HG02943 (cell line): Measurements from ENCODE around the gene NARF.

Experiments
- ATAC-seq: cut with Tn5 transposase; IDR thresholded peaks from one replicate; pipeline ENCODE4 v1.9.1; 2021; ENCODE audit warnings: mild to moderate bottlenecking, low read depth, moderate library complexity; ENCODE audit not compliant: unreplicated experiment

The NARF gene

GRCh38 chr17:82470065-82470464, 11.5 kb downstream of the NARF start:
- ATAC-seq: no peak

- no peak for ATAC-seq
Observed at GRCh38 chr17:82474223-82475010, 15.9 kb downstream of the NARF start.

DNA sequence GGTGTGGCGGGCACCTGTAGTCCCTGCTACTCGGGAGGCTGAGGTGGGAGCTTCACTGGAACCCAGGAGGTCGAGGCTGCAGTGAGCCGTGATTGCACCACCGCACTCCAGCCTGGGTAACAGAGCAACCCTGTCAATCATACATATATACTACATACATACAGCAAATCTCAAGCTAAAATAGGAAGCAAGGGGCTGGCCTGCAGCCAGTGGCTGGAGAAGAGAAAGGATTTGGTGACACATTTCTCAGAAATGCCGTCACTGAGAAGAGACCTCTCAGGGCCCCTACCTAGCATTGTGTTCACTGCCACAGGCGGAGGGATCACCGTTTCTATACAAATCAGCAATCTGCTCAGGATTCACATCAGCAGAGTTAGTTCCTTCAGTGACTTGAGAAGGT, 16.9 kb downstream of the NARF start:
- no peak for ATAC-seq

DNA sequence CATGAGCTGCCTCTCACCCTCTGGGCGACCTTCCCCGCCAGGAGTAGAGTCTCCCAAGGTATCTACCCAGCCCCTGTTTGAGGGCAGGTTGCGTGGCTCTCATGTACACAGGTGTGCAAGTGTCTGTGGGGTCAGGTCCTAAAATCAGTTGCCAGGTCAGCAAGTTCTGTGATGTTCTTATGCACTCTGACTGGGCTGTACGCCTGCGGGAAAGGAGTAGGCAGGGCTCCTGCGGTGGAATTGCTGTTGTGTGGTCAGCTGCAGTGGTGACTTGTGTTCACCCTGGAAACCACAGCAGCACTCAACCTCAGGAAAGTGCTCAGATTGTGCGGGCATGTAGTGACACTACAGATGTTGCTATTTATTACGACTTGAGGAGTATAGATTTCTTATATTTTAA, 19.4 kb downstream of the NARF start:
- no peak for ATAC-seq

- no peak for ATAC-seq
Observed at GRCh38 chr17:82479602-82480001, 21.1 kb downstream of the NARF start.

GRCh38 chr17:82480318-82480717, 21.8 kb downstream of the NARF start:
- ATAC-seq: no peak

DNA sequence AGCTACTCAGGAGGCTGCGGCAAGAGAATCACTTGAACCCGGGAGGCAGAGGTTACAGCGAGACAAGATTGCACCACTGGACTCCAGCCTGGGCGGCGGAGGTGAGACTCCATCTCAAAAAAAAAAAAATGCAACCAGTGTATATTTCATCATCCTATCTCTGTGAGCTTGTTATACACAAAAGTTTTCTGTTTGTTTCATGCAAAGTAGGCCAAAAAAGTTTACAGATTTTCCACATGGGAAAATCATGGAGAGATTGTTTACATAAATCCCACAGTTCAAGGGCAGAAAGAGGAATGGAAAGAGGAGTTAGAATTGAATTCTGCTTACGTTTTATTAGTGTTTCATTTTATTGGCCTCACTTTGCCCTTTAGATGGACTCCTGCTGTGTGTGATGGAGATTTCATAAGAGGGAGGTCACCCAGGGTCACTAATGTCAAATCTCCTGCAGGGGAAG, 24.7 kb downstream of the NARF start:
- no peak for ATAC-seq

GRCh38 chr17:82483836-82484235, 25.3 kb downstream of the NARF start:
- no peak for ATAC-seq

GRCh38 chr17:82486231-82487094, 27.9 kb downstream of the NARF start:
- no peak for ATAC-seq

GRCh38 chr17:82487910-82488309, 29.4 kb downstream of the NARF start:
- ATAC-seq: no peak

DNA sequence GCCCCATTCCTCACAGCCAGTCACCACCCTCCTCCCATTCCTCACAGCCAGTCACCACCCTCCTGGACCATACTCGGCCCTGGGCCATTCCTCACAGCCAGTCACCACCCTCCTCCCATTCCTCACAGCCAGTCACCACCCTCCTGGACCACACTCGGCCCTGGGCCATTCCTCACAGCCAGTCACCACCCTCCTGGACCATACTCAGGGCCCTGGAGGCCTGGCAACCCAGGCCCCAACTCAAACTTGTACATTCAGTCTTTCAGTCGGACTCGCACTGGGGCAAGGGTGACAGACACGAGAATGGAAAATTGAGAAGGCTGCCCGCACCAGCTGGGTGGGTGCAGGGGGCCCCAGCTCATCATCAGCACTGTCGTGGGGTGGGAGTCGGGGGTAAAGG, 30.6 kb downstream of the NARF start:
- ATAC-seq: no peak

DNA sequence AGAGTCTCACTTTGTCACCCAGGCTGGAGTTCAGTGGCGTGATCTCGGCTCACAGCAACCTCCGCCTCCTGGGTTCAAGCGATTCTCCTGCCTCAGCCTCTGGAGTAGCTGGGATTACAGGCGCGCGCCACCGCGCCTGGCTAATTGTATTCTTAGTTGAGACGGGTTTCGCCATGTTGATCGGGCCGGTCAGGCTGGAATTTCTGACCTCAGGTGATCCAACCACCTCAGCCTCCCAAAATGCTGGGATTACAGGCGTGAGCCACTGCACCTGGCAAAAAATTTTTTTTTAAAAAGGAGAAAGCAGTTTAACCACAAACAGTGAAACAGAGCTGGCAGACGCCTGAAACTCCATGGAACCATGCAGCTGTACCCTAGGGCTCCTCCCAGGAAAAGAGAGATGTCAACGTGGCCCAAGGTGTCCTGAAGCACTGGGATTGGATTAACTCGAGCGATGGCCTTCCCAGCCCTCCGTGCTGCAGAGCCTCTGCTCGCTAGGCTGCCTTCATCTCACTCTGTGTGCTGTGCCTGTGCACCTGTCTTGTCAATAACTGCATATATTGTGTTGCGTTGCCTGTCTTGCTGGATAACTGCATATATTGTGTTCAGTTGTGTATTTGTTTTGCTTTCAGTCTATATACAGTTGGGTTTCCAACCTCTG, 31.4 kb downstream of the NARF start:
- ATAC-seq: no peak

GRCh38 chr17:82490512-82491195, 32.1 kb downstream of the NARF start:
- ATAC-seq: no peak

GRCh38 chr17:82491196-82491530, 32.6 kb downstream of the NARF start:
- ATAC-seq: no peak

- no peak for ATAC-seq
Observed at GRCh38 chr17:82491533-82491932, 33.0 kb downstream of the NARF start.

DNA sequence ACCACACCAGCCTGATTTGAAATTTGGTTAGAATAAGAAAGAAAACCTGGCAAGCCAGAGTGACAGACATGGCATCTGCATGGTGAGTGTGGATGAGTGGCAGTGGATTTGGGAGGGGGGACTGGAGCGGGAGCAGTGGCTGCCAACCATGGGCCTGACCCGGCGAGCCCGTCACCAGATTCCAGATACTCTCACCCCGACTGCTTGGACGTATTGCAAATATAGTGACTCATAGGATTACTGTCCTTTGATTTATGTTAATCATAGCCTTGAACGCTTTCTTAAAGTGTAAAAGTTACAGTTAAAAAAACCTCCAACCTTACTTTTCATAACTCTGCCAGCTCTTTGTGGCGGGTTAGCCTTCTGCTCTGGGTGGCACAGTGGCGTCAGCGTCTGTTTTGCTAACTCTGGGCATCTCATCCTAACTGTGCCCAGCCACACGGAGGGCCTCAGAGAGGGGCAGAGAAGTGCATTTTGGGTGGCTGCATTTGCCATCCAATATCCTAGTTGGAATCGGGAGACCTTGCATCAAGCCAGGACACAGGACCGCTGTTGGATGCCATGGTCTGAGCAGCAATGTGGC, 34.2 kb downstream of the NARF start:
- ATAC-seq: no peak

GRCh38 chr17:82493226-82493781, 34.8 kb downstream of the NARF start:
- ATAC-seq: no peak

- peak; percentile 52 for ATAC-seq
Observed at GRCh38 chr17:82494236-82495055, 35.9 kb downstream of the NARF start.

- ATAC-seq: no peak
Observed at GRCh38 chr17:82495844-82496528, 37.4 kb downstream of the NARF start.
